SU-DHL-6 (cell line): ENCODE results near the gene FUT1.

Source experiments
- H2AFZ ChIP-seq: fragments of 200-600 bp; sonication (generic); 2 replicates; pipeline ENCODE4 v1.6.1; 2014; ENCODE audit warnings: low read depth, mild to moderate bottlenecking, moderate library complexity, mixed read lengths, antibody characterized with exemption, low read length; ENCODE audit not compliant: severe bottlenecking
- H3F3A ChIP-seq: fragments of 200-600 bp; shearing (Covaris generic); 2 replicates; pipeline ENCODE4 v1.6.0; 2016; ENCODE audit warnings: antibody characterized with exemption, mild to moderate bottlenecking; ENCODE audit not compliant: insufficient read depth
- H3K27ac ChIP-seq: fragments of 200-600 bp; sonication (generic); 2 replicates; pipeline ENCODE4 v1.5.1; 2016; ENCODE audit warnings: low read depth, mild to moderate bottlenecking, low read length, moderate library complexity, mixed read lengths
- H3K27me3 ChIP-seq: fragments of 200-600 bp; sonication (generic), shearing (Covaris generic); 2 replicates; pipeline ENCODE4 v1.6.0; 2014; ENCODE audit warnings: mild to moderate bottlenecking, low read length
- H3K36me3 ChIP-seq: fragments of 200-600 bp; sonication (generic); 2 replicates; pipeline ENCODE4 v1.6.1; 2014; ENCODE audit warnings: mild to moderate bottlenecking, low read length, mixed read lengths
- H3K4me2 ChIP-seq: fragments of 300-600, 200-600 bp; shearing (Covaris generic), sonication (generic); 2 replicates; pipeline ENCODE4 v1.6.0; 2014; ENCODE audit warnings: low read length, low read depth, mild to moderate bottlenecking; ENCODE audit not compliant: poor library complexity, severe bottlenecking
- H3K4me3 ChIP-seq: fragments of 200-600 bp; sonication (generic); 2 replicates; pipeline ENCODE4 v1.5.1; 2014; ENCODE audit warnings: antibody characterized with exemption, low read length, mild to moderate bottlenecking, mixed read lengths; ENCODE audit not compliant: insufficient read depth, poor library complexity, severe bottlenecking
- H3K79me2 ChIP-seq: fragments of 200-600 bp; sonication (generic); 2 replicates; pipeline ENCODE4 v1.6.1; 2014; ENCODE audit warnings: mild to moderate bottlenecking, low read length, moderate library complexity; ENCODE audit not compliant: insufficient read depth
- H3K9ac ChIP-seq: fragments of 200-600 bp; sonication (generic); 2 replicates; pipeline ENCODE4 v1.7.0; 2014; ENCODE audit warnings: mild to moderate bottlenecking, low read length
- H3K9me2 ChIP-seq: fragments of 200-600 bp; sonication (generic); replicated peaks from 2 replicates; pipeline ENCODE4 v1.6.1; 2014; ENCODE audit warnings: low read length; ENCODE audit not compliant: insufficient read depth
- H3K9me3 ChIP-seq: fragments of 200-600 bp; sonication (generic); 2 replicates; pipeline ENCODE4 v1.6.1; 2014; ENCODE audit warnings: low read length, mixed read lengths; ENCODE audit not compliant: insufficient read depth
- H4K20me1 ChIP-seq: fragments of 200-600 bp; sonication (generic); 2 replicates; pipeline ENCODE4 v1.6.1; 2014; ENCODE audit warnings: low read depth, mild to moderate bottlenecking, antibody characterized with exemption, low read length, moderate library complexity, mixed read lengths
- EZH2phosphoT487 ChIP-seq: fragments of 200-600 bp; sonication (generic), shearing (Covaris generic); conservative IDR thresholded peaks from 2 replicates; pipeline ENCODE4 v1.6.1; 2018; ENCODE audit warnings: mild to moderate bottlenecking, antibody characterized with exemption, low read length, moderate library complexity, mixed read lengths
- TF ChIP-seq, protein P1 (sequence below): fragments of 200-600 bp; sonication (generic); IDR thresholded peaks from one replicate; pipeline ENCODE4 v1.5.1; 2017; ENCODE audit warnings: antibody characterized with exemption, mild to moderate bottlenecking, low read length, moderate library complexity; ENCODE audit not compliant: insufficient read depth, poor library complexity, severe bottlenecking

The FUT1 gene

GRCh38 chr19:48711106-48711662, 41.3 kb downstream of the FUT1 start:
- Histone ChIP-seq H3K27me3 (no peaks in the 10 kb centered on the region), H2AFZ (no peak overlapping the region), H3K4me2 (no peak overlapping the region), H3K9ac (no peak overlapping the region), H3K9me3 (no peaks in the 10 kb centered on the region), H3K9me2 (no peaks in the 10 kb centered on the region), H3K27ac (no peak overlapping the region), H3K36me3 (no peaks in the 10 kb centered on the region), H3K4me3 (no peak overlapping the region), H3F3A (no peaks in the 10 kb centered on the region), H4K20me1 (no peaks in the 10 kb centered on the region), H3K79me2 (no peaks in the 10 kb centered on the region)
- TF ChIP-seq EZH2phosphoT487, result no peak
- TF ChIP-seq, protein P1, sequence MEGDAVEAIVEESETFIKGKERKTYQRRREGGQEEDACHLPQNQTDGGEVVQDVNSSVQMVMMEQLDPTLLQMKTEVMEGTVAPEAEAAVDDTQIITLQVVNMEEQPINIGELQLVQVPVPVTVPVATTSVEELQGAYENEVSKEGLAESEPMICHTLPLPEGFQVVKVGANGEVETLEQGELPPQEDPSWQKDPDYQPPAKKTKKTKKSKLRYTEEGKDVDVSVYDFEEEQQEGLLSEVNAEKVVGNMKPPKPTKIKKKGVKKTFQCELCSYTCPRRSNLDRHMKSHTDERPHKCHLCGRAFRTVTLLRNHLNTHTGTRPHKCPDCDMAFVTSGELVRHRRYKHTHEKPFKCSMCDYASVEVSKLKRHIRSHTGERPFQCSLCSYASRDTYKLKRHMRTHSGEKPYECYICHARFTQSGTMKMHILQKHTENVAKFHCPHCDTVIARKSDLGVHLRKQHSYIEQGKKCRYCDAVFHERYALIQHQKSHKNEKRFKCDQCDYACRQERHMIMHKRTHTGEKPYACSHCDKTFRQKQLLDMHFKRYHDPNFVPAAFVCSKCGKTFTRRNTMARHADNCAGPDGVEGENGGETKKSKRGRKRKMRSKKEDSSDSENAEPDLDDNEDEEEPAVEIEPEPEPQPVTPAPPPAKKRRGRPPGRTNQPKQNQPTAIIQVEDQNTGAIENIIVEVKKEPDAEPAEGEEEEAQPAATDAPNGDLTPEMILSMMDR, result no peak

DNA sequence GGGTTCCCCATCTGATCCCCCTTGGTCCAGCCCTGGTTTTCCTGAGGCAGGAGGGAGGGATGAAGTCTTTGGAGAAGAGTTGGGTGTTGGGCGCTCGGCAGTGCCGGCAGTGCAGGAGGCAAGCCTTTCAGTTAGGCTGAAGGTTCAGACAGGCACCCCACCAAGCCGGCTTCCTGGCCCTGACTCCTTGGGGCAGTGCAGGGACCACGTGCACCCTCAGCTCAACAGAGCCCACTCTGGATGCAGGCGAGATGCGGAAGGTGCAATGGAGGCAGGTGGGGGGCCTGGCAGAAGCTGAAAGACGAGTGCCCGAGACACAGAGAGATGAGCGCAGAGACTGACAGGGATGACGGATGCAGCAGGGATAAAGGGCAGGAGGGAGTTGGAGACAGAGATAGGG, 44.0 kb downstream of the FUT1 start:
- no peak overlapping the region for H2AFZ ChIP-seq
- no peaks in the 10 kb centered on the region for H3K36me3 ChIP-seq
- H3K27me3 ChIP-seq, result no peaks in the 10 kb centered on the region
- H3K79me2 ChIP-seq, result no peaks in the 10 kb centered on the region
- H3K9me3 ChIP-seq, result no peaks in the 10 kb centered on the region
- H4K20me1 ChIP-seq, result no peaks in the 10 kb centered on the region
- no peak overlapping the region for H3K9ac ChIP-seq
- no peaks in the 10 kb centered on the region for H3F3A ChIP-seq
- H3K27ac ChIP-seq, result no peak overlapping the region
- no peak overlapping the region for H3K4me2 ChIP-seq
- H3K9me2 ChIP-seq, result no peaks in the 10 kb centered on the region
- TF ChIP-seq, protein P1, result no peak
- no peak for TF ChIP-seq EZH2phosphoT487
- H3K4me3 ChIP-seq, result no peak overlapping the region

- H3K27ac ChIP-seq, result no peak overlapping the region
- H3K9ac ChIP-seq, result no peak overlapping the region
- no peaks in the 10 kb centered on the region for H3K27me3 ChIP-seq
- no peak overlapping the region for H2AFZ ChIP-seq
- no peaks in the 10 kb centered on the region for H3K9me3 ChIP-seq
- TF ChIP-seq EZH2phosphoT487, result no peak
- TF ChIP-seq, protein P1, result no peak
- no peaks in the 10 kb centered on the region for H4K20me1 ChIP-seq
- no peak overlapping the region for H3K4me3 ChIP-seq
- no peaks in the 10 kb centered on the region for H3K79me2 ChIP-seq
- H3K9me2 ChIP-seq, result no peaks in the 10 kb centered on the region
- H3K4me2 ChIP-seq, result no peak overlapping the region
- H3F3A ChIP-seq, result no peaks in the 10 kb centered on the region
- no peaks in the 10 kb centered on the region for H3K36me3 ChIP-seq
Measured at GRCh38 chr19:48705431-48705830, 47.0 kb downstream of the FUT1 start.
